ENCODE results near the gene NDST4. TPM values are rescaled to one million over a fixed set of nuclear protein-coding genes. Genes with fewer than 3 reads are reported as not detected.

The NDST4 gene
- polyA plus RNA-seq, 12 donors: 0.62 to 1.6 (median 1.1) TPM; not detected in 2

DNA sequence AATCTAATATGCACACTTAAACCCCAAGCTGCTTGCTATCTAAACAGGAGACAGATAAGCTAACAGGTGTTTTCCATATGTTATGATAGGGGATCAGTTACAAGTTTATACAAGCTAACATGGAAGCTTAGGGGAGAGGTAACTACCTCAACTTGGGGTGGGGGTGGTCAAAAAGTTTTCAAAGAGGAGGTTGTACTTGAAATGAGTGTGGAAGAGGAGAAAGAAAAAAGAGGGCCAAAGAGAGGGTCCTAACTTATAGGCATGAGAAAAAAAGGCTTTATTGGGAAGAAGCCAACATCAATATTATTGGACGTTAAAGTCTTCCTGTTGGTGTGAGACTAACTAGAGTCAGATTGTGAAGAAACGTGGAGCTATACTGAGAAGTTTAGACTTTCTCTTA, 205.9 kb downstream of the NDST4 start:
- no peak for DNase-seq

DNA sequence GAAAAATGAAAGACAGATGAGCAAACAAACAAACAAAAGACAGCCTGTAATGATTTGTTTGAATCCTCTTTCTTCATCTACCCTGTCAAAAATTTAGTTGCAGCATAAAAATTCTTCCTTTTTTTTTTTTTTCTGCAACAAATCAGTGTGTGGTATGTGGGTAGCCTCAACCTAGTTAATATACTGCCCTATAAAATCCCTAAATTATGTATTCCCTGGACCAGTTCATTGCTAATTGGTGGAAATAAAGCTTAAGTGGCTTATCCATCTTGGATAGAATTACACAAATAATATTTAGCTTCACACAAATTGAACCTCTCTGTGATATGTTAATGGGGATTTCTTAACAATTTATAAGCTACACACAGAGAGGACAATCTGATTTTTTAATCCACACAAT, 208.4 kb downstream of the NDST4 start:
- DNase-seq: no peak

DNA sequence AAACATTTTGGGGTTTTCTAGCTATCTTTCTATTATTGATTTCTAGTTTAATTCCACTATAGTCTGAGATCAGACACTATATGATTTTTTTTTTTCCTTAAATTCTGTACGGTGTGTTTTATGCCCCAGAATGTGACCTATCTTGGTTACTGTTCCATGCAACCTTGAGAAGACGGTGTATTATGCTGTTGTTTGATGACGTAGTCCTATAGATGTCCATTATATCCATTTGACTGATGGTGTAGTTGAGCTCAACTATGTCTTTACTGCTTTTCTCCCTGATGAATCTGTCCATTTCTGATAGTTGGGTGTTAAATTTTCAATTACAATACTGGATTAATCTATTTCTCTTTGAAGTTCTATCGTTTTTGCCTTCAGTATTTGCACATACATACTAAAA, 212.5 kb downstream of the NDST4 start:
- no peak for DNase-seq

DNA sequence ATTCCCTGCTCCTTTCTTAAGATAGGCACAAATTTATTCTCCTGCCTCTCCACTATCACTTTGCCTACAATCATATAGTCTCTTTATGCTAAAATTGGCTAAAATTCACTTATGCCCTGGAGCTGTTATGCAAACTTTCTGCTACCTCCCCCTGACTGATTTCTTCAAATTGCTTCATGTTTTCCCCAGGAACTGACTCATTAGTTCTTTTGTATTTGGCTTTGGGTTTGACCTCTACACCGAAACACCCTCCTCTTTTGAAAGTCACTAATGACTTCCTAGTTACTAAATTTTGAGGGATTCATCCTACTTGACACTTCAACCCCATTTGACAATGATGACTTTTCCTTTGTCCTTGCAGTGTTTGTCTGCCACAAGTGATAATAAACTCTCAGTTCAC, 222.6 kb downstream of the NDST4 start:
- no peak for DNase-seq

DNA sequence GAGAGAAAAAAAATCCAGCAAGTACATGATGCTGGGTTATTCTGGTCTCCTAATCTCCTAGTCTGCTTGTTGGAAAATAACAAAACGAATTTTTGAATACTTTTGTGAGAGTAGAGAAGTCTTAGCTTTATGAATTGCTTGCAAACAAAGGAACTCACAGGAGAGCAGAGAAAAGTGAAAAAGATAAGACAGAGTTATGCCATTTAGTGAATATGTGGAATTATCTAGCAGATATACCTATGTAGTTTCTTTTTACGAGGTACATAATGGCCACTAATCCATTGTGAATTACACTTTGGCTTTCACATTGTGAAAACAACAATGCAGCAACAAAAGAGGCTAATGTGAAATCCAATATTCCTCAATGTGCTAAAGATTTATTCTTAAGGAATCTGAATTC, 226.7 kb downstream of the NDST4 start:
- DNase-seq: no peak

DNA sequence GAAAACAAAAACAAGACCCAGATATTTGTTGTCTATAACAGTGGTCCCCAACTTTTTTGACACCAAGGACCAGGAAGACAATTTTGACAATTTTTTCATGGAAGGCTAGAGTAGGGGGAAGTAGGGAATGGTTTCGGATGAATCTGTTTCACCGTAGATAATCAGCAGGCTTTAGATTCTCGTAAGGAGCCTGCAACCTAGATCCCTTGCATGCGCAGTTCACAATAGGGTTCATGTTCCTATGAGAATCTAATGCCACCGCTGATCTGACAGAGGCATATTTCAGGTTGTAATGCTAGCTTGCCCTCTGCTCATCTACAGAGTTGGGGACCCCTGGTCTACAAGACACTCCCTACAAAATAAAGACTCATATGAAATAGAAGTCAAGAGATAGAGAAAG, 229.8 kb downstream of the NDST4 start:
- no peak for DNase-seq

DNA sequence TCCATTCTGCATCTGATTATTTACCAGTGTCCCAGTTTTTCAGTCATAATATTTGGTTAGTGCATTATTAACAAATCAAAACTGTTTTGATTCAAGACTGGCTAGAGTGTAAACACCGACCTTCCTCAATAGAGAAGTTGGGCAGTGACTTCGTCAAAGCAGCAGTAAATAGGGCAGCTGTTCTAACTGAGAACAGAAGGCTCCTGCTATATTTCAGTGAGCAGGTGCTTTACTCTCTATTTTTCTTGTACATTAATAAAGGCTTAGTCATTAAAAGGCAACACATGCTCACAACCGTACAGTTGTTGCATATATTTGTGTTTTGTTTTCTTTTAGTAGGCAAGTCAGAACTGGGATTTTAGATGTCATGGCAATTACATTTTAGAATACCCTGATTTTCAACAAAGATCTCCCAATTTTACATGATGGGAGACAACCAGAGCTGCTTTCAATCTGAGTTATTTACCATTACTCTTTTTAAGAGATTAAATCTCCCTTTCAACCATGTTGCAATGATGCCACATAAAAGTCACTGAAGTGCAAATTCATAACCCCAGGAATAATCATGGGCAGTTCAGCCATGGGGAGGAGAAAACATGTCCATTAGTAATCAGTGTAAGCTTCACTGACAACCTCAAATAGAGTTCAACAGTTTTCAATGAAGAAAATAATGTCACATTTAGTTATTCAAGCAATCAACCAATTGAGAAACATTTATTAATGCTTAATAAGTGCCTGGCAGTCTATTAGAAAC, 233.3 kb downstream of the NDST4 start:
- DNase-seq: no peak

DNA sequence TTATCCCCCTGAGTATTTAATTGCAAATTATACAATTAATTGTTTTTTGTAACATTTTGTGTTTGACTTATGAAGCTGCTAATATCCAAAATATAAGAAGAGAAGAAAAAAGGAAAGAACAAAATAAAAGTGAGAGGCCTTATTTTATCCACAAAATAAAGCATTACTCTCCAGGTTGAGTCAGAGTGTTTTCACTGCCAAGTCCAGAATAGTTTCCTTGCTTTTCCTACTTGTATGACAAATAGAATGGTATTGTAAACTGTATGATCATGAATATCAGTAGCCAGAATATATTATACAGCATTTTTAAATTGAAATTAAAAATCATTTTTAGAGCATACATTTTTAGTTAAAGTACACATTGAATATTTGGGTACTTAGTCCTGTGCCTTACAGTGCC, 237.8 kb downstream of the NDST4 start:
- peak; percentile 31 for DNase-seq

DNA sequence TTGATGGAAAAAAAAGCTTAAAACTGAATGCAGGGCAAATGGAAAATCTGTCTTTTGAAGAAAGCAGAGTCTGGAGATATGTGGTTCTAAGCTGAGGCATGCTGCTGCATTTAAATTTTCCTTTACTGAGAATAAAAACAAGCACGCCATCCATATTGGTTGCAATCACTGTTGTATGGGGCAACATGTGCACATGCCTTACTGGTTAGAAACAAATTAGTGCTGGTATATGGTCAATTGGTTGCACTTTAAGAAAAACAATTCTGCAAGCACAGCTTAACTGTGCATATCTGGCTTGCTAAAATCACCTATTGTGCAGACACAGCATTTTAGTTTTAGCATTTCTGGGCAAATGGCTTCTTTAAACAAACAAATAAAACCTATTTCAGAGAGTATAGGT, 239.1 kb downstream of the NDST4 start:
- DNase-seq: no peak

DNA sequence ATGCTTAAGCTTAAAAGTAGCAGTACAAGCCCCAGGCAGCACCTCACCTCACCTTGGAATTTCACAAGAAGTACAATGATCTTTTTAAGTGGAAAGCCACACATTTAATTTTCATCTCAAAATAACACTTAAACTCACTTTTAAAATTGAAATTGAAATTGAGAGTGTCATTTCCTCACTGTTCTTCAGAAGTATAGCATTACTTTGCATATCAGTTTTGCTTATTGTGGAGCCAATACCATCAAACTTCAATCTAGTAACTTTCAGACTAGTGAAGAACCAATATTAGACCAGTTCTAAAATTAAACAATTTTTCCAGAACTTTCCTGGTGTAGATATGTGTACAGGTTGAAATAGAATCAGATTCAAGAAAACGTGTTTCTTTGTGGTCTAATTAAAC, 242.4 kb downstream of the NDST4 start:
- DNase-seq: no peak

DNA sequence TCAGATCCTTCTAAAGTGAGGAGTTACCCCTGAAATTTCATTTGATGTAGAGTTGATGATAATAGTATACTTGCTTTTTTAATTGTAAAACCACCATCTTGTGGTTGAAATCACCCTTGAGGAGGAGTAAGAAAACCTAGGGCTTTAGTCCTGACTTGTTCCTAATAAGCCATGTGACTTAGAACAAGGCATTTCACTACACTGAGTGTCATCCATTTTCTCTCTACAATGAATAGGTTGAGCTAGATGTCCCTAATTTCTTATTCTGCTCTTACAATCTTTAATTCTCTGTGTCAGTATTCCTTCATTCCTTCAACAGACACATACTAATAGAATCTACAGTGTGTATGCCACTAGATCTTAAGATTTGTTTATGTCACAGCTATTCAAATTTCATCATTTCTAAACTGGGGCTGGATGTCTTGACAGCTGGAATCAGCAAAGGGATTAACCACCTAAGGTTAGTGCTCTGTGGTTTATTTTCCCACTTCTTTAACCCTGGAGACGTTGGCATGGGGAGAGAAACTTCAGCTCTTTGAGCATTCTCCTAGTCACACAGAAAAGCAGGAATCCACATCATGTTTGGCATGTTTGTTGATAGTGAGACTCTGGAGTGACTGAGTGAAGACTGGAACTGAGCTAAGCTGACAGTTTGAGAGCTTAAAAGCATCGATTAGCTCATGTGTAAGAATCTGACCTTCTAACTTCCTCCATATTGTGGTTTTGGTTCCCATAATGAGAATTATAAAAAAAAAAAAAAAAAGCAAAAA, 246.3 kb downstream of the NDST4 start:
- DNase-seq: no peak

DNA sequence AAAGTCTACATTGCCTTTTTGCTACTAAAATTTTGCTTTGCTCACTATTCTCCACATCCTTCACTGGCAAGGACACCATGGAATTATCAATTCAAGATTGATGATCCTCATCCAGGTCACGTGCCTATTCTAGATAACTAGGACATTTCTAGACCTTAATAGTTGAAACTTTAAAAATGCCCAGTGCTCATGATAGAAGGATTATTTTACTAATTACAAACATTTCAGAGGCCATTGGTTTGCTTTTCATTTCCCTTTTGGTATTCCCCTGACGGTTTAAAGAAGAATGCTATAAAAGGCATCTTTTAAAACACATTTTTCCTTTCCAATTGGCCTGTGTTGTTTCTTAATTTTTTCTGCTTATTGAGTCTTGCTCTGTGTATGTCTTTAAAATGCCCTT, 249.4 kb downstream of the NDST4 start:
- DNase-seq: no peak

DNA sequence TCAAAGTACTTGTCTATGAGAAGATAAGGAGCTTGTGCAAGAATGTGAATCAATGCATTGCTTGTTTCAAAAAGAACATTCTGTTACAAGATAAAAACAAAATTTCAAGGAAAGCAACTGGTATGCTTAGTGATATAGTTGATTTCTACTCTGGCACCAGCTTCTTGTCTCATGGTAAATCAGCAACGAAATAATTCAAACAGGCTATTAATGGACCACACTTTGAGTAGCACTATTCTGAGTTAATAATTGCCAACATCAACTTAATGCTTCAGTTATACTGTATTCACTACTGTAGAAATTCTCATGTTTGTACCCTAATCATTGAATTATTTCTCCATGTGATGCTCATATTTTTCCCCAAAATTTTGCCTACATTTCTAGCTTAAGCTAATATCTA, 252.6 kb downstream of the NDST4 start:
- DNase-seq: no peak

DNA sequence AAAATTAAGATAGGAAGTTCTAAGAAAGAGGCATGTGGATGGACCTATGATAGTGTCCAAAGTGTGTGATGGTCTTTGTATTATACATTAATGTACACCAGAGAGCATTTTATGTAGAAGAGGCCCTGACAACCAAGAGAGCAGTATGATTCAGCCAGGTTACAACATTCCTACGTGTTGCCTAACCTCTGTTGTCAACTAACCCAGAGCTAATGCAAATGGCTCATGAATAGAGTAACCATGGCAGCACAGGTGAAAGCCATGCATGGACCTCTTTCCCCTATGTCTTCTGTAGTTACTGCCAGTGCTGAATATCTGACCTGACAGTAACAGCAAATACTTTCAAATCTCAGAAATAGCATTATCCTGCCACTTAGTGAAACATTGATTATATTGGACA, 255.6 kb downstream of the NDST4 start:
- no peak for DNase-seq

DNA sequence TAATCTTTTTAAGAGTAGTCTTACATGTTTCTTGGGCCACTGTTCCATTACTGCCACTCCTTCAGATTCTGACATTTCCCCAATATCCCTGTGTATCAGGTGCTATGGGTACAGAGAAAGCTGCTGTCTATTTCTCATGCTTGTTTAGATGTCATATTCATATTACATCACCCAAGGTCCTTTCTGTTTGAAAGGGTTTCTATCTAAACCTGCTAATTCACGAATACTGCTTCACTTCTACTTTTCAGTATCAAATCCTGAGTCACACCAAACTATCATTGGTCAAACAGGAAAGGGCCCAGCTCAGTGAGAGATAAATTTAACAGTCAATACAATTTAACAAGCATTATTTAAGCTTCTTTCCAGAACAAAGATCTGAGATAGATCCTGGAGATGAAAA, 273.4 kb downstream of the NDST4 start:
- no peak for DNase-seq

DNA sequence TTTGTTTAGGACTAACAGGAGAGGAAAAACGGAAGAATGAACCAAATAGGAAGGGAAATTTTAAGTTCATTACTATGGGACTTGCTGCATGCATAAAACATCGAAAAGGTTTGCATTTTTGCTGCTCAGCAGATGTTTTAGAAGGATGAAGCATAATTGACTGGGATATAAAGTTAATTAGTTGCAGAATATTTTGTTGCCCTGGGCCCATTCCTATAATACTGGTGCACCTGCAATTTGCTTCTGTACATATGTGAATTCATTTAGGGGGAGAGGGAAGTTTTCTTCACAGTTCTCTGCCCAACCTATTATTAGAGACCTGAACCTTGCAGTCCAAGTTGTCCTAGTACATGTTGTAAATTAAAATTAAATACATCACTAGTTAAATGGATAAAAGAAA, 282.8 kb downstream of the NDST4 start:
- no peak for DNase-seq

DNA sequence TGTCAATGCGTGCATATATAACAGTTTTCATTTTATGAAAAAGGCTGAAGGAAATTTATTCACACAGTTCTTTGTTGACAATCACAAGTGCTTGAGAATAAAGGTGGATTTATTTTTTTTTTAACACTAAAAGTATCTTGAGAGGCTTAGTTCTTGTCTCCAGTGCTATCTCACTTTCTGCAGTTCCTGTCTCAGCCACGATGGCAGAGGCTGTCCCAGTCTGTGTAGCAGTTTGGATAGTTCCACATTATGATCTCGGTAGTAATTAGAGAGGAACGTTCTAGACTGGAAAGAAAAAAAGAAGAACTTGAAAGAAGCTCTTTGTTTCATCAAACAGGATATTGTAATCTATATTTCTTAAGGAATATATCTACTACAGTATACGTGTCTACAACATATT, 285.8 kb downstream of the NDST4 start:
- no peak for DNase-seq

DNA sequence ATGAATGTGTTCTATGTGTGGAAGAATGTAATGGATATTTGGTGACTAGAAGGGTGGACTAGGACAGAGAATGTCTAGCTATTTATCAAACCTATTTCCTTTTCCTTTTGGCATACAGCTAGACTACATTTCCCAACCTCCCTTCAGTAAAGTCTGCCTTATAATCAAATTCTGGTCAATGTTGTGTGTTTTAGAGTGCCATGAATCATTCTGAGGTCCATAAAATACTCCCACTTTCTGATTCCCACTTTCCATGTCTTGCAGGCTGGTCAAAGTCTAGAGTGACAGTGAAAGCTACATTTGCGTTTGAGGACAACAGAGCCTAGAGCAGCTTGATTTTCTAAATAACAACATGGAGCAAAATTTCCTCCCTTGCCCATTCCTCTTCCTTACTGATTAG, 297.7 kb downstream of the NDST4 start:
- no peak for DNase-seq

DNA sequence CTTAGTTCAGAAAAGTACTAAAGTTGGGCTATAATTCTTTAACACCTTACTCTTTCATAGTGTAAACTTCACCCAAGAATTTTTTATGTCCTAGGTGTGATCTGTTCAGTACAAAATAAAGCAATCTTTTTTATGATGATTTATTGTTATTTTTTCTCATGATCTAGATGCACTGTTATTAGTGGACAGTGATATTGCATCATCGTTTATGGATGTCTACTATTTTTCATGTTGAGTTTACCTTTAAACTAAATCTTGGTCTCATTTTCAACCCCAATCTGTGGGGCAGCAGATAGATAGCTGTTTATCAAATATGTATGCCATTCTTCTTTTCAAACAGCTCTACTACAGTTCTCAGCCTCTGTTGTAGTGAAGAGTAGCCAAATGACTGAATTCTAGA, 299.5 kb downstream of the NDST4 start:
- DNase-seq: no peak

DNA sequence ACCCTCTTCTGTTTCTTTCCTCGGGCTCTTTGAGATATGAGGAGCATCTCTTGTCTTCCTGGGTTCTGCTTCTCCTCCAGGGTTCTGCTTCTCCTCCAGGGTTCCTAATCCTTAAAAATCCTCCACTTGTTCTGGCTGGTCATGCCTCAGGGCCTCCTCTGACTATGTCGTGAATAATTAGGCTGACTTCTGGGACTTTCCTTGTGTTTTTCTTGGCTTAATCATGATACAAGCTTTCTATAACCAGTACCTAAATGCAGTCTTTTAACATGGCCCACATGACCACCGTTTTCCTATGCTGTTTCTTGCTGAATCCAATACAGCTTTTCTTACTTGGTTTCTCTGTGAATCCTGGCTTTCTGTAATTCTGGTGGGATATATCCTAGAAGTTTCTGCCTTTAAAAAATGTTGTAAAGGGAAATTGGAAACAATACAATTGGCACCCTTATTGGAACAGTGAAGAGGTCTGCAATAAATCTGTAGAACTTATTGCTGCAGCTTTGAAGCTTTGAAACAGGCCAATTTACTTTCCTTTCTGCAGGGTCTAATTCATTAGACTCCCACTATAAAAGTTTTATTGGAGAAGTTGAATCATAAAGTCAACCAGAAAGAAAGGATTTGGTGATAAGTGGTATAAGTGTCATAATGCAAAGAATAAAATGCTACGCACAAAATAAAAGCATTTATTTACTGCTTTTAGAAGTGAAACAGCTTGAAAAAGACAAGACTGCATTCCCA, 301.7 kb downstream of the NDST4 start:
- peak; percentile 48 for DNase-seq

DNA sequence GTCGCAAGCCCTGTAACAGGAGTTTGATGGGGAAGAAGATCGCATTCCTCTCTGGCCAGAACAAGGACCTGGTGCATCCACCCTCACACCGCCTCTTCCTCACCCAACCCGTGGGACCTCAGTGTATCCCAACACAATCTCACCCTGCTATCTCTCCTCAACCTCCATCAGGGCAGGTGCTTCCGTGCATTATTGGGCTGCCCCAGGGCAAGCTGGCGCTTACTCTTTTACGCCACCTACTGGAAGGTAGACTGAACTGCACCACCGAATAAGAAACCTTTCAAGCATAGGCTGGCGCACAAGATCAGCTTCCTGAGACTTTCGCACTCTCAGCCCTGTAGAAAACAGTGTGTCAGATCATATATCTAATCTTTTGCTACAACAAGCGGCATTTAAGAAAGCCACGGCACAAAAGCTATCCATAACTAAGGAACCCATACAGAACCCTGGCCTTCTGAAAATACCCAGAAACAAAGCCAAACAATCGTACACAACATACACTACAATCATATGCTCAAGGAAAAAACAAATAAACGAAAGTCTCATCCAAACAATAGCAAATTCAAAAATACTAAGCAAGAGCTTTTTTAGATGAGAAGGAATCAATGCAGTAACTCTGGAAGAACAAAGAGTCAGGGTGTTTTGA, 305.5 kb downstream of the NDST4 start:
- DNase-seq: no peak

DNA sequence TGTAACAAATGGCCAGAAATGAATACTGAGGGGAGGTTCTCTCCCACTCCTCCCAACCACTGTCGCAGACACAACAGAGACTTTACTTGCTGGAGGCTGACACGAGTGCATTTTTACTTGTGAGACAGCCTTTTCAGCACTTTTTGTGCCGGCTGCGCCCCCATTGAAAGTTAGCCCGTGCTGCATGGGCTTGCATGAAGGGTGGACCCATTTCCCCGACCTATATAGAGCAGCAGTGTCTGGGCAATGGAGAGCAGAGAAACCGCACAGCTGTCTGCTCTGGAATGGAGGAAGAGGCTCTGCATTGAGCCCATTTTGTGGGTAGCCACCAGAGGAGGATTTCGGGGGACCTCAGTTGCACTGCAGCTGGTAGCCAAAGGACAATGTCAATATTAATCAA, 306.1 kb downstream of the NDST4 start:
- no peak for DNase-seq

Measured in muscle of arm (tissue), 12 donors.